Naive thymus-derived CD4-positive, alpha-beta T cell (primary cell): ENCODE data around the gene CXXC1. TPM values are rescaled to one million over a fixed set of nuclear protein-coding genes. Genes with fewer than 3 reads are reported as not detected.

ENCODE experiments used
- polyA plus RNA-seq, 2 donors: library from polyadenylated mRNA; unstranded; fragments of 300-500 nt; fragmentation: Illumina TruSeq; gene quantifications; one replicate each; pipeline ENCODE4 v1.2.3, GENCODE V29; 2021
- total RNA-seq, 6 experiments: library from RNA in 5 of 6; stranded (reverse) in 5 of 6; gene quantifications; 1 replicate in 5 of 6; 2 replicates in 1 of 6; pipeline ENCODE4 v1.2.3 and lab custom pipeline; 2021 to 2026

Gene CXXC1
- total and polyA plus RNA-seq, 7 experiments from 2014 or later, result 78.3 to 197 (median 149) TPM

Other genes with a start within 250 kb of the CXXC1 start
- not detected for gene MYO5B, start 92.5 kb downstream of the CXXC1 start, total RNA-seq
- gene MYO5B, start 92.5 kb downstream of the CXXC1 start, polyA plus RNA-seq, result under 1 TPM; 0.02 to 0.04 TPM
- gene CFAP53, start 21.2 kb downstream of the CXXC1 start, total RNA-seq, result 1 to 10 TPM in 1 of 5 experiments, under 1 TPM in 4; 0.19 to 1.8 (median 0.64) TPM
- gene CFAP53, start 21.2 kb downstream of the CXXC1 start, polyA plus RNA-seq, result under 1 TPM in 1 of 2 donors, not detected in 1; 0.09 TPM
- gene MBD1, start 6.2 kb downstream of the CXXC1 start, total RNA-seq, result 100 to 1,000 TPM in 4 of 5 experiments, 10 to 100 TPM in 1; 97.5 to 158 (median 118) TPM
- gene MBD1, start 6.2 kb downstream of the CXXC1 start, polyA plus RNA-seq, result 10 to 100 TPM; 26.1 to 46.1 TPM
- gene SKA1, start 87.4 kb upstream of the CXXC1 start, total RNA-seq, result 10 to 100 TPM in 1 of 5 experiments, under 1 TPM in 4; 0.27 to 24.8 (median 0.43) TPM
- gene SKA1, start 87.4 kb upstream of the CXXC1 start, polyA plus RNA-seq, result under 1 TPM in 1 of 2 donors, not detected in 1; 0.16 TPM